Measurements from ENCODE around the gene CD27. TPM values are rescaled to one million over a fixed set of nuclear protein-coding genes. Genes with fewer than 3 reads are reported as not detected.
"Not testable (repeated sequence)": the region's sequence is repeated elsewhere in the genome, so short reads cannot be mapped to it uniquely, and the experiment has no call there.

Gene CD27
- total RNA-seq, 1 donor from 2014 or later = 0.94 TPM

DNA sequence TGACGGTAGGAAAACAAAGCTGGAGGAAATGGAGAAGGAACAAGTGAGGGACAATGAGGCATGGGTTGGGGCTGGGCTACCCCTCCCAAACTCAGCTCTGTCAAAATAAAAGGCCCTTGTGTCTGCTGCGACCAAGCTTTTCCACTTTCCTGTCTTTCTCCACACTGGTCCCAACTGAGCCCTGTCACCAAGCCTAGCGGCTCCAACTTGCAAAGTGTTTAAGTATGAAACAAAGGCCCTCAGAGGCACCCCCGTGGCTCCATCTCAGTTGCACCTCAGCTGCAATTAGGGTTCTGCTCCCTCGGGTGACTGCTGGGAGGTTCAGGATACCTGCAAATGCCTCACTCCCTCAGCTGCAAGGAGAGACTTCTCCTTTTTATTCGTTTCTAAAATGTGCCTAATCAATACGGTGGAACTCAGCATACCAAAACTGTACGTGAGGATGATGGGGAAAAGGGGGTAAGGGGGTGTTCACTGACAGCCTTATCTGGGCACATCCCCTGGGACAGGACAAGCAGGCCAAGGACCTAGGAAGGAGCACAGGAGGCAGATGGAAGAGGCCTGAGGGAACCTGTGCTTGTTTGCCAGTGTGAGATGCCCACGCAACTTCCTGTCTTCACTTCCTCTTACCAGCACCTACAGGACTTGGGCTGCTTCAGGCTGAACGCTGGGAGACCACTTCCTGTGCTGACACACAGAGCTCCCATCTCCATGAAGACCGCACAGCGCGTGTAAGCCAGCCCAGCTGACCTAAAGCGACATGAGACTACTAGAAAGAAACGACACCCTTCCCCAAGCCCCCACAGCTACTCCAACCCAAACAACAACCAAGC, 16.9 kb downstream of the CD27 start:
- no peak for DNase-seq

DNA sequence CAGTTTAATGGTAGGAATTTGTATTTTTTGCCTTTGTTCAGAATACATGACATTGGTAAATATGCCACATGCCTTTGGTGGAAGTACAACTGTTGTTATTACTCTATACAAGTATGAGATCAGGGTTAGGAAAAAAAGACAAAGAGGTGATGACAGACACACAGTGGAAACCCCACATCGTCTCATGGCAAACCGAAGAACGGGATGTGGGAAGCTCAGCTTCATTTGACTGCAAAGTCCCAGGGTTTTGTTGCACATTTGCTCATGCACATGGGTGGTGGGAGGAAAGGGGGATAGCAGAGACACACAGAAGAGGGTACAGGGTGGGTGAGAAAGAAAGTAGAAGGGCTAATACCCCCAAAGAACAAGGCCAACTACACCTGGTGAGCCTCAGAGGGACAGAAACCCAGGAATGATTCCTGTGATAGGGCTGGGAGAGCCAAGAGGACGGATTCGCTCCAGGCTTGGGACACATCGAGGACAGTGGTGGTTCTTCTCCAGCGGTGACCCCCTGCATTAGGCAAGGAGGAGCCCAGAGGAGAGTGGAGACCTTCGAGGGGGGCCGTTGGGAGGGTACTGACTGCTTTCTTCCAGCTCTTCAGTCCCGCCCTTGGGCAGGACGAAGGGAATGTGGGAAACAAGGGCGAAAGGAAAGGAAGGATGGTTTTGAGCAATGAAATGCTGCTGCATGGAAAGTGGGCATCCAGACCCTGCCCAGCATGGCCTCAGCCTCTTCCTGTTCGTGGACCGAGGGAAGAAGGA, 17.7 kb downstream of the CD27 start:
- DNase-seq = no peak

- DNase-seq = no peak
Measured at GRCh38 chr12:6463216-6463615, 18.5 kb downstream of the CD27 start.

GRCh38 chr12:6463858-6464257, 19.1 kb downstream of the CD27 start:
- DNase-seq = no peak

- DNase-seq = no peak
Measured at GRCh38 chr12:6464531-6464930, 19.8 kb downstream of the CD27 start.

GRCh38 chr12:6465467-6466183, 20.9 kb downstream of the CD27 start:
- no peak for DNase-seq

DNA sequence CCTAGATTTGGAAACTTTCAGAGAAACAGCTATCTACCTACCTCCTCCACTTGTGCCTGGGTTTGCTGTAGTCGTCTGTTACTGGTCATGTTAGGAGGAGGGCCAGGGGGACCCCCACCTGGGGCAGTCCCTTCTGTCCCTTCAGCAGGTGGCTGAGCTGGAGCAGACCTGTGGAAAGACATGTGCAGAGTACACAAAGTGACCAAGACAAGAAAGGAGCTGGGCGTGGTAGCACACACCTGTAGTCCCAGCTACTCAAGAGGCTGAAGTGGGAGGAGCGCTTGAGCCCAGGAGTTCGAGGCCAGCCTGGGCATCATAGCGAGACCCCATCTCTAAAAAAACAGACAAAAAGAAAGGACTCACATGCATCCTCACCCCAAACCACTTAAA, 21.4 kb downstream of the CD27 start:
- no peak for DNase-seq

GRCh38 chr12:6466751-6467150, 22.0 kb downstream of the CD27 start:
- not testable (repeated sequence) for DNase-seq

DNA sequence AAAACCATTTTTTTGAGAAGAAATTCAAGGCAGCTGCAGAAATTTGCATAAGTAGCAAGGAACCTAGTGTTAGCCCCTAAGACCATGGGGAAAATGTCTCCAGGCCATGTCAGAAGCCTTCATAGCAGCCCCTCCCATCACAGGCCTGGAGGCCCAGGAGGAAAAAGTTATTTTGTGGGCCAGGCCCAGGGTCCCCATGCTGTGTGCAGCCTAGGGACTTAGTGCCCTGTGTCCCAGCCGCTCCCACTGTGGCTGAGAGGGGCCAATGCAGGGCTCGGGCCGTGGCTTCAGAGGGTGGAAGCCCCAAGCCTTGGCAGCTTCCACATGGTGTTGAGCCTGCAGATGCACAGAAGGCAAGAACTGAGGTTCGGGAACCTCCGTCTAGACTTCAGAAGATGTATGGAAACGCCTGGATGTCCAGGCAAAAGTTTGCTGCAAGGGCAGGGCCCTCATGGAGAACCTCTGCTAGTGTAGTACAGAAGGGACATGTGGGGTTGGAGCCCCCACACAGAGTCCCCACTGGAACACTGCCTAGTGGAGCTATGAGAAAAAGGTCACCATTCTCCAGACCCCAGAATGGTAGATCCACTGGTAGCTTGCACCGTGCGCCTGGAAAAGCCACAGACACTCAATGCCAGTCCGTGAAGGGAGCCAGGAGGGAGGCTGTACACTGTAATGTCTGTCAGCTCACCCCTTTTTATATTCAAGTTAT, 23.0 kb downstream of the CD27 start:
- DNase-seq = not testable (repeated sequence)

GRCh38 chr12:6468283-6468575, 23.5 kb downstream of the CD27 start:
- no peak for DNase-seq

- no peak for DNase-seq
Measured at GRCh38 chr12:6469092-6469491, 24.3 kb downstream of the CD27 start.

DNA sequence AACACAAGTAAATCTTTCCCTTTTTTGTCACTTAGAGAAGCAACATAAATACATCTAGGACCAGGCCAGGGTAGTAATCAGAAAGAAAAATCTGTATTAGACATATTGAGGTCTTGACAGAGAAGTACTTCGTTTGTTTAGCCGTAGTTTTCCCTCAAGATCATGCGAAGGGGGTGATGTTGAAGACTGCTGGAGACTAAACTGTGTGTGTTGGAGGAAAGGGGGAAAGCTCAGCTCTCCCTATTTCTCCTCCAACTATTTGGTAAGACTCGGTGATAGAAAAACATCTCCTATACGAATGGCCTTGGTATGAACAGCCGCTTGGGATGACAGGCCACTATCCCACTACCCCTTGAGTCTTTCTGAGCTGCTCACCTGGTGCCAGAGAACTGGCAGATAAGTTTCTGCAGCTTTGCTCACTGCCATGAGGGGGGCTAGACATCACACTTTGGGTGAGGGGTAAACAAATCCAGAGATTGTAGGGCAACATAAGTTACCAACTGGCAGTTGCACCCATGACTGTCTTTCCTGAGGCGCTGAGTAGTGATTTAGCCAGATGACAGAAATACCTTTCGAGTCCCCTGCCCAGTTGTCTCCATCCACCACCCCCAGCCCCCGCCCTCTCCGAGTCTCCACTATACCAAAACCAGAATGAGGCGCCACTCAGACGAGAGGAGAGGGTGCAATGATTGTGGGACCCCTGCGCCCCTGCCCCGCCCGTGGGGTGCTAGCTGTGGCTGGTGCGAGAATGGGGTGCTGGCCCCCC, 25.0 kb downstream of the CD27 start:
- DNase-seq = no peak

DNA sequence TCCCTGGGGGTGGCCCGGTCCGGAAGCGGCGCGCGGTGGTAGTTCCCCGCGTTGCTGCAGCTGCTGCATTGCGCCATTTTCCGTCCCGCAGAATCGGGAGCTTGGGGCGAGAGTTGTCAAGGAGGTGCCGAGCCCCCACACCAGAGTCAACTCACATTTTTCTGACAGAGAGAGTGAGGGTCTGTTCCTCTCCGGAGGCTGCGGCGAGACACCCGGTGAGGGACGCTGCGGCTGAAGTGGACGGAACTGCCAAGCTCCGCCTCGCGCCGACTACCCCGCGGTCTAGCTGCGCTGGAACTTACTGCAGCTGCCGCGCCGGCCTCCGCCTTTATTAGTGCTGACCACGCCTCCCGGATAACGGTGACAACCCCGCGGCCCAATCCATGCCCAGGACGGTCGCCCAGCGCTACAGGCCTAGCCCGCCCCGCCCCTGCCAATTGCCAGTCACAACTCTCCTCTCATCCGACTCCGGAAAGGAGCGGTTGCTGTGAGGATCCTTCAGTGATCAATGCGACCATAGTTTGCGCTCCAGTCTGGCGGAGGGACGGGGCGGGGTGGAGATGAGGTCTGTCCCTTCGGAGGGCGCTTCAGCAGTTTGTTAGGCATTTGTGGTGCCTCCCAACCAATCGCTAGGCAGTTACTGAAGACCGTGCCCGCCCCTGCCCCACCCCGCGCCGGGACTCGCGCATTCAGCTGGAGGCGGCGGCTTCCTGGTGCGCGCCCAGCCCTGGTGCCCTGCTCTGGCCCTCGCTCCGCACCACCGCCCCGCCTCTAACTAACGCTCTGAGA, 25.8 kb downstream of the CD27 start, which contains the start of gene VAMP1:
Gene VAMP1 (minus strand): TSS at position 303 of the 789 bp plus-strand sequence. CDS start 146 bp downstream, at position 157.
- DNase-seq = peak; percentile 99

GRCh38 chr12:6471989-6472360, 27.2 kb downstream of the CD27 start:
- no peak for DNase-seq

DNA sequence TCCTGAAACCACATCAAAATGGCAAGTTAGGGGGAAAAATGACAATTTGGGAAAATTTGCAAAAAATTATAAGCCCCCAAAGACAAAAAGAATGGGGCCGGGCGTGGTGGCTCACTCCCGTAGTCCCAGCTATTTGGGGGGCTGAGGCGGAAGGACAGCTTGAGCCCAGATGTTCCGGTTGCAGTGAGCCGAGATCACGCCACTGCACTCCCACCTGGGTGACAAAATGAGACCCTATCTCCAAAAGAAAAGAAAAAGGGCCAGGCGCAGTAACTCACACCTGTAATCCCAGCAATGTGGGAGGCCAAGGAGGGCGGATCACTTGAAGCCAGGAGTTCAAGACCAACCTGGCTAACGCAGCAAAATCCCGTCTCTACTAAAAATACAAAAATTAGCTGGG, 27.7 kb downstream of the CD27 start:
- DNase-seq = no peak

DNA sequence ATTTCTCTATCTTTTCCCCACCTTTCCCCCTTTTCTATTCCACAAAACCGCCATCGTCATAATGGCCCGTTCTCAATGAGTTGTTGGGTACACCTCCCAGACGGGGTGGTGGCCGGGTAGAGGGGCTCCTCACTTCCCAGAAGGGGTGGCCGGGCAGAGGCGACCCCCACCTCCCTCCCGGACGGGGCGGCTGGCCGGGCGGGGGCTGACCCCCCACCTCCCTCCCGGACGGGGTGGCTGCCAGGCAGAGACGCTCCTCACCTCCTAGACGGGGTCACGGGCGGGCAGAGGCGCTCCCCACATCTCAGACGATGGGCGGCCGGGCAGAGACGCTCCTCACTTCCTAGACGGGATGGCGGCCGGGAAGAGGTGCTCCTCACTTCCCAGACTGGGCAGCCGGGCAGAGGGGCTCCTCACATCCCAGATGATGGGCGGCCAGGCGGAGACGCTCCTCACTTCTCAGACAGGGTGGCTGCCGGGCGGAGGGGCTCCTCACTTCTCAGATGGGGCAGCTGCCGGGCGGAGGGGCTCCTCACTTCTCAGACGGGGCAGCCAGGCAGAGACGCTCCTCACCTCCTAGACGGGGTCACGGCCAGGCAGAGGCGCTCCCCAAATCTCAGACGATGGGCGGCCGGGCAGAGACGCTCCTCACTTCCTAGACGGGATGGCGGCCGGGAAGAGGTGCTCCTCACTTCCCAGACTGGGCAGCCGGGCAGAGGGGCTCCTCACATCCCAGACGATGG, 30.6 kb downstream of the CD27 start:
- DNase-seq = not testable (repeated sequence)

- no peak for DNase-seq
Measured at GRCh38 chr12:6476489-6476888, 31.7 kb downstream of the CD27 start.

- not testable (repeated sequence) for DNase-seq
Measured at GRCh38 chr12:6477601-6478377, 33.0 kb downstream of the CD27 start.

DNA sequence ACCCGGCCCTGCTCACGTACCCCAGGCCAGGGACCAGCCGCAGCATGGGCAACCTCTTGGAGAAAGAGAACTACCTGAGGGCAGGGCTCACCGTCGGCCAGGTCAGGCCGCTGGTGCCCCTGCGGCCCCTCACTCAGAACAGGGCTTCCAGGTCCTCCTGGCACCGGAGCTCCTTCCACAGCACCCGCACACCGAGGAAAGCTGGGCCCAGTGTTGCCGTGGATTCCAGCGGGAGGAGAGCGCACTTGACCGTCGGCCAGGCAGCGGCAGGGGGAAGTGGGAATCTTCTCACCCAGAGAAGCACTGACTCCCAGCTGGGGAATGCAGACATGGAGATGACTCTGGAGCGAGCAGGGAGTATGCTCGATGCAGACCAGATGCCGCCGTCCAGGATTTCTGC, 33.7 kb downstream of the CD27 start:
- DNase-seq = no peak

All from occipital lobe (tissue), 2 donors.